Kidney (tissue), 14 donors: ENCODE measurements around the gene ALK. TPM values are rescaled to one million over a fixed set of nuclear protein-coding genes. Genes with fewer than 3 reads are reported as not detected.

Experiments
- DNase-seq, 5 donors: peaks; one replicate each; pipeline ENCODE4 v3.0.0-alpha.2; 2013 to 2020
- FAIRE-seq: peaks from 2 replicates; lab custom pipeline; 2012; peaks lifted over from hg19 to GRCh38; lab: Jason Lieb, UNC
- H3K27ac ChIP-seq, 2 donors: one replicate each; pipeline ENCODE4 v1.7.0; 2013; ENCODE audit warnings: low read depth in 2 of 2, low read length in 2 of 2, inconsistent platforms in 1 of 2
- H3K27me3 ChIP-seq: one replicate; pipeline ENCODE4 v1.7.1; 2013; ENCODE audit warnings: low read length, inconsistent platforms; ENCODE audit not compliant: control insufficient read depth, insufficient read depth
- H3K36me3 ChIP-seq, 3 donors: one replicate each; pipeline versions ENCODE4 v1.7.0 to v1.7.1; 2013; ENCODE audit warnings: low read length in 3 of 3, control low read depth in 1 of 3, inconsistent platforms in 1 of 3; ENCODE audit not compliant: insufficient read depth in 3 of 3, control insufficient read depth in 2 of 3
- H3K4me1 ChIP-seq, 3 donors: one replicate each; pipeline versions ENCODE4 v1.7.0 to v1.7.1; 2013; ENCODE audit warnings: low read length in 3 of 3, inconsistent platforms in 1 of 3, low read depth in 1 of 3; ENCODE audit not compliant: control insufficient read depth in 2 of 3, insufficient read depth in 2 of 3
- H3K4me3 ChIP-seq, 3 donors: one replicate each; pipeline versions ENCODE4 v1.7.0 to v1.8.1; 2013; ENCODE audit warnings: low read length in 3 of 3, control low read depth in 1 of 3, inconsistent platforms in 1 of 3
- H3K9ac ChIP-seq, 3 donors: one replicate each; pipeline versions ENCODE4 v1.7.0 to v1.7.1; 2013; ENCODE audit warnings: low read length in 3 of 3, control low read depth in 1 of 3, inconsistent platforms in 1 of 3
- H3K9me3 ChIP-seq, 3 donors: one replicate each; pipeline versions ENCODE4 v1.7.0 to v1.7.1; 2013; ENCODE audit warnings: low read length in 3 of 3, control low read depth in 1 of 3, inconsistent platforms in 1 of 3; ENCODE audit not compliant: control insufficient read depth in 2 of 3, insufficient read depth in 1 of 3
- intact Hi-C: fragments of 100-400 bp; cut with DNase I; formaldehyde crosslinking; loops from one replicate; pipeline ENCODE4 v1.11.1; 2022
- polyA plus RNA-seq: library from polyadenylated mRNA; stranded (reverse); fragments of 350-450 nt; fragmentation: Illumina TruSeq; extraction: RNeasy Lipid Tissue Mini Kit (QIAGEN cat#74804); gene quantifications from one replicate; pipeline ENCODE4 v1.2.3, GENCODE V29; 2014; ENCODE audit warnings: low read depth, low replicate concordance; ENCODE audit not compliant: insufficient read depth
- total RNA-seq: library from RNA; stranded (reverse); fragmentation: NEBNext Ultra II Directional; extraction: Animal tissue kit (Norgen Biotek cat#: 25700); gene quantifications from one replicate; pipeline ENCODE4 v1.2.1, GENCODE V29; 2021
- TF ChIP-seq, protein P1 (sequence below): IDR thresholded peaks from 3 replicates; pipeline ENCODE4 v1.5.1; 2012; ENCODE audit warnings: mild to moderate bottlenecking, moderate library complexity, borderline replicate concordance; ENCODE audit not compliant: insufficient read depth; ENCODE audit errors: extremely low read depth
- donor health status: control.
- donor health status: control.
- donor health status: control.
- donor health status: control.
- donor health status: control.
- donor health status: DM: yes; HTN: yes; CAD: no.
- donor health status: Normal renal cell carcinoma (clear cell type).

Gene ALK
- total and polyA plus RNA-seq, 2 donors from 2014 or later: 0.13 TPM; not detected in 1

DNA sequence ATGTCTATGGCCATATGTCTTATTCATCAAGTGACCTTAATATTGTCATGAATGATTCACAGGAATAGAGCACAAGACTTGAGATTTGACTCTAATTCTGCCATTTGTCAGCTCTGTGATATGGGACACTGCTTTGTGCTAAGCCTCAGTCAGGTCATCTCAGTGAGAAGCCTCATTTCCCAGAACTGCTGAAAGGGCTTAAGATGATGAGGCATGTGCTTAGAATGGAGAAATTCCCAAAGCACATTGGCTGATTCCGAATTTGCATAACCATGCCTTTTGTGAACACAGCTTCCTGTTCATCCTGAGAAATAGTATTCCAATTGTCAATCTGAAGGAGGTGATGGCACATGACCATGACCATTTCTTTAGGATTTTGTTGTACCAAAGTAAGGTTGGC lies 218.1 kb downstream of the ALK start:
- Histone ChIP-seq H3K27ac (no peak overlapping the region), H3K9me3 (no peaks in the 10 kb centered on the region), H3K4me3 (no peak overlapping the region), H3K36me3 (no peaks in the 10 kb centered on the region), H3K9ac (no peak overlapping the region), H3K4me1 (no peaks in the 10 kb centered on the region), H3K27me3 (no peaks in the 10 kb centered on the region)
- intact Hi-C loops: no loop called here
- FAIRE-seq: no peak
- TF ChIP-seq, protein P1, sequence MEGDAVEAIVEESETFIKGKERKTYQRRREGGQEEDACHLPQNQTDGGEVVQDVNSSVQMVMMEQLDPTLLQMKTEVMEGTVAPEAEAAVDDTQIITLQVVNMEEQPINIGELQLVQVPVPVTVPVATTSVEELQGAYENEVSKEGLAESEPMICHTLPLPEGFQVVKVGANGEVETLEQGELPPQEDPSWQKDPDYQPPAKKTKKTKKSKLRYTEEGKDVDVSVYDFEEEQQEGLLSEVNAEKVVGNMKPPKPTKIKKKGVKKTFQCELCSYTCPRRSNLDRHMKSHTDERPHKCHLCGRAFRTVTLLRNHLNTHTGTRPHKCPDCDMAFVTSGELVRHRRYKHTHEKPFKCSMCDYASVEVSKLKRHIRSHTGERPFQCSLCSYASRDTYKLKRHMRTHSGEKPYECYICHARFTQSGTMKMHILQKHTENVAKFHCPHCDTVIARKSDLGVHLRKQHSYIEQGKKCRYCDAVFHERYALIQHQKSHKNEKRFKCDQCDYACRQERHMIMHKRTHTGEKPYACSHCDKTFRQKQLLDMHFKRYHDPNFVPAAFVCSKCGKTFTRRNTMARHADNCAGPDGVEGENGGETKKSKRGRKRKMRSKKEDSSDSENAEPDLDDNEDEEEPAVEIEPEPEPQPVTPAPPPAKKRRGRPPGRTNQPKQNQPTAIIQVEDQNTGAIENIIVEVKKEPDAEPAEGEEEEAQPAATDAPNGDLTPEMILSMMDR: no peak
- no peak for DNase-seq

DNA sequence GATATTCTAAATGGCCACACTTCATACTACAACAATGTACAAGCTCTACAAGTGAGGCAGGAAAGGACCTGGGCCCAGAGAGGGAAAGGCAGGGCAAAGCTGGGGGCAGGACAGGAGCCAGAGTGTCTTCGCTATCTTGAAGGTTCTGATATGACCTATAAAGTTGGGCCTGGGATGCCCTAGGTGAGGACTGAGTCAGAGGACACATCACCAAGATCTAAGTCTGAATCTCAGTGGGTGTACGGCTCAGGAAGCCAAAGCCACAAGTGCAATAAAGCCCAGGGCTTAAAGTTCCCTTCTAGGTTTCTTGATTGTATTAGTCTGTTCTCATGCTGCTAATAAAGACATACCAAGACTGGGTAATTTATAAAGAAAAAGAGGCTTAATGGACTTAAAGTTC lies 219.1 kb downstream of the ALK start:
- Histone ChIP-seq H3K9me3 (no peaks in the 10 kb centered on the region), H3K27me3 (no peaks in the 10 kb centered on the region), H3K4me1 (no peaks in the 10 kb centered on the region), H3K4me3 (no peak overlapping the region), H3K27ac (no peak overlapping the region), H3K9ac (no peak overlapping the region), H3K36me3 (no peaks in the 10 kb centered on the region)
- FAIRE-seq (no peak), DNase-seq (no peak)
- TF ChIP-seq, protein P1: no peak
- intact Hi-C loops: no loop called here

DNA sequence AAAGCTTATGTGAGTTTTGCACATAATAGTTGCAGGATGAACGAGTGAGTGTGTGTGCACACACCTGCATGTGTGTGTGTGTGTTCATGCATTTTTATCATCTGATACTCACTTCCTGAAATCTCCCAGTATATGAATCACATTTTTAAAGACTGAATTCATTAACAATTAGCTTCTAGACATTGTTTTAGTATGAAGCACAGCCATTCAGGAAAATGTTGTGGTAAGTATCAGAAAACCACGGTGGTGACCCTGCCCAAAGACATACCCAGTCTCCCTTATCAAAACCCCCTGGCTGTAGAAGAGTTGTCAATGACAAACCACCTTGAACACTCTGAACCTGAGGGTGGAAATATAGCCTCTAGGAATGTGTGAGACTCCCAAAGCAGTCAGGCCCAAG lies 220.8 kb downstream of the ALK start:
- TF ChIP-seq, protein P1: no peak
- Histone ChIP-seq H3K4me3 (no peak overlapping the region), H3K9me3 (no peaks in the 10 kb centered on the region), H3K27ac (no peak overlapping the region), H3K36me3 (no peaks in the 10 kb centered on the region), H3K4me1 (no peaks in the 10 kb centered on the region), H3K27me3 (no peaks in the 10 kb centered on the region), H3K9ac (no peak overlapping the region)
- FAIRE-seq: no peak
- DNase-seq: no peak
- intact Hi-C loops: no loop called here

DNA sequence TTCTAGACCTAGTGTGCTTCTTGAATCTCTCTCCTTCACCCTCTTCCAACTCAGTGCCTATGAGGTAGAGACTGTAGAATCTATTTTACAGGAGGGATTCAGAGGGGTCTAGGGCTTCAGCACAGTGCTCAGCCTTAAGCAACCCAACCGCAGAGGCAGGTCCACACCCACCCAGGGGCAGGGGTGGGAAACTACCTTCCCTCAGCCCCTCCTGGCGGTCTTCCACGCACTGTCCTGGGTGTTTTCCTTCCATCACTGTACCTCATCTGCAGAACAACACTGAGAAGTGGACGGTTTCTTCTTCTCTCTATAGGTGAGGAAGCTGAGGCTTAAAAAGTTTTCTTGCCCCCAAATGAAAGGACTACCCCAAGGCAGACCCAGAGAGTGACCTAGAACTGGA lies 222.3 kb downstream of the ALK start:
- DNase-seq: no peak
- intact Hi-C loops: no loop called here
- Histone ChIP-seq H3K4me3 (no peak overlapping the region), H3K9ac (no peak overlapping the region), H3K27me3 (no peaks in the 10 kb centered on the region), H3K9me3 (no peaks in the 10 kb centered on the region), H3K4me1 (no peaks in the 10 kb centered on the region), H3K36me3 (no peaks in the 10 kb centered on the region), H3K27ac (no peak overlapping the region)
- TF ChIP-seq, protein P1: no peak
- FAIRE-seq: no peak
